Naive thymus-derived CD4-positive, alpha-beta T cell (primary cell): ENCODE results near the gene GPATCH11. TPM values are rescaled to one million over a fixed set of nuclear protein-coding genes. Genes with fewer than 3 reads are reported as not detected.

Experiments used
- ATAC-seq: fragments of 150-1000 bp; cut with Tn5 transposase; 2 replicates; pipeline ENCODE4 v1.10.0; 2021; ENCODE audit warnings: mild to moderate bottlenecking, moderate library complexity
- CTCF ChIA-PET: fragments of 350-600 bp; sonication (Branson Sonifier 250); formaldehyde crosslinking; loops from one replicate; lab custom pipeline; 2021; ENCODE audit warnings: antibody characterized with exemption; lab: Charles Lee
- POLR2A ChIA-PET: fragments of 350-600 bp; sonication (Branson Sonifier 250); formaldehyde crosslinking; loops from one replicate; lab custom pipeline; 2021; ENCODE audit warnings: antibody characterized with exemption, inconsistent platforms; lab: Charles Lee
- DNase-seq, 9 donors: peaks; one replicate each; pipeline versions ENCODE4 v3.0.0 to v3.0.0-alpha.2; 2020 to 2022; ENCODE audit warnings: mixed read lengths in 1 of 9
- H3K27ac ChIP-seq: one replicate; pipeline ENCODE4 v1.7.0; 2013; ENCODE audit warnings: mild to moderate bottlenecking, low read depth, low read length, moderate library complexity
- H3K27me3 ChIP-seq, 2 donors: one replicate each; pipeline ENCODE4 v1.7.0; 2013; ENCODE audit warnings: low read length in 2 of 2, mild to moderate bottlenecking in 2 of 2, moderate library complexity in 2 of 2; ENCODE audit not compliant: control insufficient read depth in 2 of 2, insufficient read depth in 2 of 2
- H3K36me3 ChIP-seq, 3 experiments: 1 replicate in 2 of 3; 2 replicates in 1 of 3; pipeline ENCODE4 v1.7.0; 2013; ENCODE audit warnings: low read length in 3 of 3, mild to moderate bottlenecking in 3 of 3, moderate library complexity in 1 of 3; ENCODE audit not compliant: insufficient read depth in 3 of 3, control insufficient read depth in 2 of 3
- H3K4me1 ChIP-seq, 2 donors: one replicate each; pipeline ENCODE4 v1.7.0; 2013; ENCODE audit warnings: low read length in 2 of 2, mild to moderate bottlenecking in 2 of 2, moderate library complexity in 1 of 2; ENCODE audit not compliant: control insufficient read depth in 2 of 2, insufficient read depth in 2 of 2
- H3K4me3 ChIP-seq: 2 replicates; pipeline ENCODE4 v1.7.0; 2013; ENCODE audit warnings: mild to moderate bottlenecking, low read length
- H3K9me3 ChIP-seq, 3 experiments: 1 replicate in 2 of 3; 2 replicates in 1 of 3; pipeline ENCODE4 v1.7.0; 2013; ENCODE audit warnings: low read length in 3 of 3; ENCODE audit not compliant: control insufficient read depth in 2 of 3
- H3K27ac Mint-ChIP-seq, 9 donors: one replicate each; pipeline ENCODE4 v1.8.0; 2020 to 2022; ENCODE audit warnings: mixed read lengths in 9 of 9, mild to moderate bottlenecking in 8 of 9, moderate library complexity in 5 of 9, inconsistent platforms in 2 of 9
- H3K27me3 Mint-ChIP-seq, 5 donors: one replicate each; pipeline ENCODE4 v1.8.0; 2021 to 2022; ENCODE audit warnings: mixed read lengths in 5 of 5, mild to moderate bottlenecking in 1 of 5
- H3K36me3 Mint-ChIP-seq, 5 donors: one replicate each; pipeline ENCODE4 v1.8.0; 2020 to 2022; ENCODE audit warnings: mixed read lengths in 5 of 5, mild to moderate bottlenecking in 3 of 5, inconsistent platforms in 1 of 5
- H3K4me1 Mint-ChIP-seq, 7 donors: one replicate each; pipeline ENCODE4 v1.8.0; 2020 to 2022; ENCODE audit warnings: mixed read lengths in 7 of 7, mild to moderate bottlenecking in 3 of 7, inconsistent platforms in 1 of 7
- H3K4me3 Mint-ChIP-seq, 10 donors: one replicate each; pipeline ENCODE4 v1.8.0; 2020 to 2022; ENCODE audit warnings: mild to moderate bottlenecking in 10 of 10, mixed read lengths in 10 of 10, moderate library complexity in 6 of 10, inconsistent platforms in 2 of 10
- H3K9me3 Mint-ChIP-seq, 11 donors: one replicate each; pipeline ENCODE4 v1.8.0; 2020 to 2022; ENCODE audit warnings: mixed read lengths in 11 of 11, mild to moderate bottlenecking in 4 of 11, inconsistent platforms in 1 of 11, moderate library complexity in 1 of 11
- intact Hi-C, 2 donors: fragments of 100-400 bp; cut with micrococcal nuclease; formaldehyde crosslinking; loops; one replicate each; pipeline ENCODE4 v1.15.1; 2023
- polyA plus RNA-seq, 2 donors: library from polyadenylated mRNA; unstranded; fragments of 300-500 nt; fragmentation: Illumina TruSeq; gene quantifications; one replicate each; pipeline ENCODE4 v1.2.3, GENCODE V29; 2021
- total RNA-seq, 6 experiments: library from RNA in 5 of 6; stranded (reverse) in 5 of 6; gene quantifications; 1 replicate in 5 of 6; 2 replicates in 1 of 6; pipeline ENCODE4 v1.2.3 and lab custom pipeline; 2021 to 2026

GPATCH11 gene
- total RNA-seq: 10 to 100 TPM in 3 of 5 experiments, 1 to 10 TPM in 2; 6.0 to 19.0 (median 11.1) TPM
- polyA plus RNA-seq: 1 to 10 TPM; 8.4 to 8.8 TPM
- 24.5 reads per million, percentile 55 among the genes with 10 or more reads in this experiment for total RNA-seq (lab: John Stamatoyannopoulos, UW)

DNA sequence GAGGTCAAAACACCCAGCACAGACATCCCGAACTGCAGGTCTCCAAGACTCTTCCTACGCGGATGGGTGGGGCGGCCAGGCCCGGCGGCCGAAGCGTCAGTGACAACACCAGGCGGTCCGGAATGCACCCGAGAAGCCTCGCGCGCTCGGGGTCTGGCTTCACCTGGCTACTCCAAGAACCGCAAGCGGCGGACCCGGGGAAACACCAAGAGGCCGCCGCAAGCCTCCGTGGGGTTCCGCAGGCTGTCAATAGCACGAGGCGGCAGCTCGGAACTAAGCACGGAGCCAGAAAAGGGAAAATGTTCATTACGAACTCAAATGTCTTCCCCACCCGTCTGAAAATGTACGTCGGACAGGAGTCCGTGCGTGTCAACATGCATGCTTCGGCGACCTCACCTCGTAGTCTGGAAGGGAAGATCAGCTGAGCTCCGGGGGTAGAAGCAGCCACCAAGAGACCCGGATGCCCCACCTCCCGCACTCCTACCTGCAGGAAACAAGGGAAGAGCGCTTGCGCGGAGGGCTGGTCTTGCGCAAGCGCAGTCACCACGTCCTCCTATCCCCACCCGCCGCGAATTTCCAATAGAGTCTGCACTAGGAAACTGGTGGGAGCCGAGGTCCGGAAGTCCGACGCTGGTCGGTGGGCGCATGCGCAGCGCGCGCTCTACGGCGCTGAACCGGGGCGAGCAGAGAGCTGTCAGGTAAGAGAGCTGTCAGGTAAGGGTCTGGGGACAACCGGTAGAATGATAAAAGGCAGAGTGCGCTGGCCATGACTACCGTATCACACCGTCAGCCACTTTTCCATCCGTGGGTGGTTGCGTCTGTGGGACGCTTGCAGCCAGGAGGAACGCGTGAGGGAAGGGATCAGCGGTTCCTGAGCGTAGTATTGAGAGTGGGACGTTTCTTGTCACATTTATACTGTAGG is at the start of gene GPATCH11, which contains the start of gene HEATR5B:
Gene GPATCH11, plus strand, starts transcription at position 646 of the 922 bp plus-strand sequence. CDS start 3,864 bp downstream, outside the sequence.
Gene HEATR5B, minus strand, starts transcription at position 500 of the 922 bp plus-strand sequence. CDS start 958 bp downstream, outside the sequence.
- CTCF ChIA-PET: interaction anchor here (0.8 to 1.2 kb wide), 2 partner anchors 15 to 18 kb away, joined by 3 read pairs; no protein-coding TSS in a partner anchor
- Histone ChIP-seq H3K4me1 (peaks cover 35 to 45% of the 10 kb centered on the region in 2 donors), H3K4me3 (peak within 1 kb of the TSS; percentile 74), H3K27ac (peak within 1 kb of the TSS; percentile 85), H3K27me3 (no peaks in the 10 kb centered on the region), H3K9me3 (no peaks in the 10 kb centered on the region), H3K36me3 (peaks cover 0 to 7% (median 0%) of the 10 kb centered on the region in 3 experiments)
- peaks cover 8 to 62% (median 50%) of the 10 kb centered on the region in 7 donors for H3K4me1 Mint-ChIP-seq
- DNase-seq (peak; percentile 76 to 94 (median 92)), ATAC-seq (peak; percentile 87)
- peaks cover 7 to 44% (median 23%) of the 10 kb centered on the region in 5 donors for H3K36me3 Mint-ChIP-seq
- POLR2A ChIA-PET: interaction anchor here (0.6 to 1.4 kb wide), 5 partner anchors 65 to 117 kb away, joined by 3 to 10 read pairs (median 4); no protein-coding TSS in a partner anchor
- no peaks in the 10 kb centered on the region for H3K27me3 Mint-ChIP-seq
- H3K4me3 Mint-ChIP-seq: peak within 1 kb of the TSS in 1 of 10 donors; percentile 64
- H3K27ac Mint-ChIP-seq: no peak within 1 kb of the TSS
- intact Hi-C loops: loop anchor here (1.0 to 10.0 kb wide), 13 partner anchors 8 to 1661 kb away; partner anchors contain the start of genes CEBPZ (in 2 of the 2), NDUFAF7 (in 2 of the 2), PRKD3 (in 2 of the 2) and STRN (in 2 of the 2)
- no peaks in the 10 kb centered on the region for H3K9me3 Mint-ChIP-seq

DNA sequence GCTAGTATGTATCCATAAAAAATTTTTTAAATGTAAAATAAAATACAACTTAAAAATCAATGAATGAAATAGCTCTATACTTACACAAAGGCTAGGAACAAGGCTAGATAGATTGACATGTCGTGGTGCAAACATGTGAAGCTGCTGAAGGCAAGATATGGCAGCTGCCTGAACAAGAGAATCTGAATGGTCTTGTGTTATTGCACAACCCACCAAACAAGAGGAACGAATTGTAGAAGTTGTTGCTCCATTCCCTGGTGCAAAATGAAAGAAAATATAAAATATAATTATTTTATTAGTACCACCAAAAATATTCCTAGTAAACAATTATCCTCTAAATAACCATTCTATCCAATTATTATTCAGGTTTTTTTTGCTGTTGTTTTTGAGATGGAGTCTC is 46.5 kb upstream of the GPATCH11 start:
- no peaks in the 10 kb centered on the region for H3K27me3 Mint-ChIP-seq
- no peak for ATAC-seq
- H3K4me1 ChIP-seq: no peaks in the 10 kb centered on the region
- no peak for DNase-seq
- H3K27ac Mint-ChIP-seq: no peak overlapping the region
- H3K36me3 Mint-ChIP-seq: peaks cover 0 to 33% (median 14%) of the 10 kb centered on the region in 5 donors
- no peak overlapping the region for H3K27ac ChIP-seq
- ChIA-PET POLR2A (no interaction called here), CTCF (no interaction called here)
- no peaks in the 10 kb centered on the region for H3K27me3 ChIP-seq
- peaks cover 0 to 48% (median 4%) of the 10 kb centered on the region in 3 experiments for H3K36me3 ChIP-seq
- no peak overlapping the region for H3K4me3 Mint-ChIP-seq
- no peaks in the 10 kb centered on the region for H3K9me3 Mint-ChIP-seq
- intact Hi-C loops: no loop called here
- no peak overlapping the region for H3K4me3 ChIP-seq
- no peaks in the 10 kb centered on the region for H3K4me1 Mint-ChIP-seq
- no peaks in the 10 kb centered on the region for H3K9me3 ChIP-seq

DNA sequence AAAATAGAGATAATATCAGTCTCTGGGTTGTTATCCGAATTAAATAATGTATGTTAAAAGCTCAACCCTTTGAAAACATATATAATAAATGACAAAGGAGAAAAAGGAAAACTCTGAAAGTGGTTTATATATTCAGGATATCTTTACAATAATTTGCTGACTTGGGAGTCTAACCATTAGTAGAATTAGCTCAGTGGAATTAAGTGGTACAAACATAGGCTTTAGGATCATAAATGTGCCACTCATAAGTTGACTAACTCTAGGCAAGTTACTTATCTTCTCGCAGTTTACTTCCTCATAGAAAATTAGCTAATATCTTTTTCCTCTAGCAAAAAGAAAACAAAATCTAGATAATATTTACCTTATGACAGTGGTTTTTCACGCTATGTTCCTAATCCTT is 44.7 kb upstream of the GPATCH11 start:
- Histone ChIP-seq H3K9me3 (no peaks in the 10 kb centered on the region), H3K27ac (no peak overlapping the region), H3K36me3 (peaks cover 0 to 39% (median 4%) of the 10 kb centered on the region in 3 experiments), H3K4me3 (no peak overlapping the region), H3K27me3 (no peaks in the 10 kb centered on the region), H3K4me1 (no peaks in the 10 kb centered on the region)
- ChIA-PET CTCF (no interaction called here), POLR2A (no interaction called here)
- peaks cover 0 to 3% (median 0%) of the 10 kb centered on the region in 7 donors for H3K4me1 Mint-ChIP-seq
- H3K9me3 Mint-ChIP-seq: no peaks in the 10 kb centered on the region
- ATAC-seq (no peak), DNase-seq (no peak)
- H3K36me3 Mint-ChIP-seq: peaks cover 0 to 42% (median 19%) of the 10 kb centered on the region in 5 donors
- intact Hi-C loops: no loop called here
- no peak overlapping the region for H3K27ac Mint-ChIP-seq
- H3K4me3 Mint-ChIP-seq: no peak overlapping the region
- no peaks in the 10 kb centered on the region for H3K27me3 Mint-ChIP-seq

DNA sequence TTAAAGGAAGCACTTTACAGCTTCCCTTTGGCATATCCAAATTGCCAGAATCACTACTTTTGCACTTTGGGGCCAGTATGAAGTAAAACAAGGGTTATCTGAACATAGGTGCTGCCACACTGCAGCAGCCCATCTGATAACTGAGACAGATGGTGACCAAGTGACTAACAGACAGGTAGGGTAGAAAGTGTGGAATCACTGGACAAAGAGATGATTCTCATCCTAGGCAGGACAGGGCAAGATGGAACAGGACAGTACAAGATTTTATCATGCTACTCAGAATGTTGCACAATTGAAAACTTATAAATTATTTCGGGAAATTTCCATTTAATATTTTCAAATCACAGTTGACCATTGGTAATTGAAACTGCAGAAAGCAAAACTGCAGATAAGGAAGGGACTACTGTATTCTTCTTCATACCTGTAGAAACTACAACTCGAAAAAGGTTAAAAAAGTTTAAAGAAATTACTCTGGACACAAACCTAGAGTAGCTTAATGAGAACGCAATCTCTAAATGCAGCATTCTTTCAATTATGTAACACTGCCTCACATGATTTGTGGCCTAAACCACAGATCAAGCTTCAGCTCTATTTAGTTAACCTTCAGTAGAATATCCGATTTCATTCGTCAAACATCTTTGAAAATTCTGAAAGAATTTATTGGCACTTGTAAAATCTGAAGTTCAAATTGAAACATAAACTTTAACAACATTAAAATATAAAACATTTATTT is 31.6 kb upstream of the GPATCH11 start:
- no peak overlapping the region for H3K4me3 ChIP-seq
- Mint-ChIP-seq H3K36me3 (peaks cover 9 to 47% (median 31%) of the 10 kb centered on the region in 5 donors), H3K9me3 (no peaks in the 10 kb centered on the region), H3K27me3 (no peaks in the 10 kb centered on the region), H3K27ac (no peak overlapping the region), H3K4me3 (no peak overlapping the region), H3K4me1 (peaks cover 0 to 2% (median 0%) of the 10 kb centered on the region in 7 donors)
- DNase-seq (no peak), ATAC-seq (no peak)
- peaks cover 12 to 43% (median 21%) of the 10 kb centered on the region in 3 experiments for H3K36me3 ChIP-seq
- POLR2A ChIA-PET: no interaction called here
- H3K4me1 ChIP-seq: no peaks in the 10 kb centered on the region
- H3K27me3 ChIP-seq: no peaks in the 10 kb centered on the region
- intact Hi-C loops: no loop called here
- no peaks in the 10 kb centered on the region for H3K9me3 ChIP-seq
- CTCF ChIA-PET: no interaction called here
- no peak overlapping the region for H3K27ac ChIP-seq

DNA sequence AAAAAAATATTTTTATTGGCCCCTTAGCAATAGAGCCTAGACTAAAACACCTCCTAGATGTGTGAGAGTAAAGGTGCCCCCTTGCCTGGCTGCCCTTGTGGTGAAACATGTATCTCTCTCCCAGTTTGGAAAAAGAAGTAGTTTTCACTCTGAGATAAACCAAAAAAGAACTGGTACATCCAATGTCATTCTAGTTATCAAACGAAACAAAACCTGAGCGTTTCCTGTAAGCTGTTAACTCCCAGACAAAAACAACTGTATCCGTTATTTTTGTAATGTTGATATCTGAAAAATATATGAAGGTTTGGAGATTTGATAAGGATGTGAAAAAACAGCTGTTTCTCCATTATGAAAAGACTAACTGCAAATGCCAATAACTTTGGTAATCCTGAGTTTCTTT is 24.5 kb upstream of the GPATCH11 start:
- H3K36me3 Mint-ChIP-seq: peaks cover 12 to 44% (median 28%) of the 10 kb centered on the region in 5 donors
- Histone ChIP-seq H3K9me3 (no peaks in the 10 kb centered on the region), H3K4me3 (no peak overlapping the region), H3K27ac (no peak overlapping the region), H3K36me3 (peaks cover 20 to 62% (median 27%) of the 10 kb centered on the region in 3 experiments), H3K27me3 (no peaks in the 10 kb centered on the region), H3K4me1 (no peaks in the 10 kb centered on the region)
- peaks cover 0 to 2% (median 0%) of the 10 kb centered on the region in 7 donors for H3K4me1 Mint-ChIP-seq
- H3K27me3 Mint-ChIP-seq: no peaks in the 10 kb centered on the region
- H3K27ac Mint-ChIP-seq: no peak overlapping the region
- H3K9me3 Mint-ChIP-seq: no peaks in the 10 kb centered on the region
- POLR2A ChIA-PET: no interaction called here
- CTCF ChIA-PET: no interaction called here
- intact Hi-C loops: no loop called here
- DNase-seq (no peak), ATAC-seq (no peak)
- no peak overlapping the region for H3K4me3 Mint-ChIP-seq

DNA sequence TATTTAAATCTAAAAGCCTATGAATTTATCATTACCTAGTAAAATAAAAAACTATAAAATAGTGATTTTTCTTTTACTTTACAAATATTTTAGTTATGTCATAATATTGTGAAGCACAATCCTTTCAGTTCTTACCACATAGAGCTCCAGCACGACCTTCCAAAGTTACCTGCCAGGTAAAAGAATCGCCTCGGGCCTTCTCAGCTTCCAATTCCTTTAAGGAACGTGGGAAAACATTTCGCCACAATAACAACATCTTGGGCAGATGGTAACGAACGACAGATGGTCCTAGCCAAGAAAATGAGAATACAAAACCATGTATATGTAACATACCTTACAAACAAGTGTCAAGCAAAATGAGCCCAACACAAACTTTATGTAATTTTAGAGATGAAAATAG is 23.9 kb upstream of the GPATCH11 start:
- Mint-ChIP-seq H3K36me3 (peaks cover 12 to 43% (median 28%) of the 10 kb centered on the region in 5 donors), H3K4me1 (peaks cover 0 to 2% (median 0%) of the 10 kb centered on the region in 7 donors), H3K4me3 (no peak overlapping the region), H3K9me3 (no peaks in the 10 kb centered on the region), H3K27ac (peak overlapping the region in 1 of 9 donors; percentile 32), H3K27me3 (no peaks in the 10 kb centered on the region)
- DNase-seq (no peak), ATAC-seq (no peak)
- ChIA-PET CTCF (no interaction called here), POLR2A (interaction anchor here (0.7 kb wide), 1 partner anchor 10 kb away, joined by 3 read pairs; no protein-coding TSS in a partner anchor)
- Histone ChIP-seq H3K4me1 (no peaks in the 10 kb centered on the region), H3K27me3 (no peaks in the 10 kb centered on the region), H3K36me3 (peaks cover 23 to 64% (median 26%) of the 10 kb centered on the region in 3 experiments), H3K9me3 (no peaks in the 10 kb centered on the region), H3K27ac (no peak overlapping the region), H3K4me3 (no peak overlapping the region)
- intact Hi-C loops: no loop called here
